Activated T-cell treated with anti-CD3 and anti-CD28 coated beads, Interleukin-2, amount 50 U/mL, for 72 hours (primary cell): ENCODE measurements around the gene IL1RAP. TPM values are rescaled to one million over a fixed set of nuclear protein-coding genes. Genes with fewer than 3 reads are reported as not detected.

Experiments
- ATAC-seq, 2 donors: fragments of 150-1000 bp; cut with Tn5 transposase; replicated peaks in 1 of 2; 2 replicates each; pipeline ENCODE4 v1.10.0; 2021; ENCODE audit warnings: moderate library complexity in 2 of 2, mild to moderate bottlenecking in 1 of 2
- DNase-seq, 2 donors: peaks; one replicate each; pipeline ENCODE4 v3.0.0; 2021 to 2022; ENCODE audit warnings: mixed read lengths in 1 of 2
- H3K27ac Mint-ChIP-seq: one replicate; pipeline ENCODE4 v1.8.0; 2022; ENCODE audit warnings: mild to moderate bottlenecking, moderate library complexity, mixed read lengths
- H3K27me3 Mint-ChIP-seq: one replicate; pipeline ENCODE4 v1.8.0; 2022; ENCODE audit warnings: low read depth, mixed read lengths
- H3K36me3 Mint-ChIP-seq, 2 donors: one replicate each; pipeline ENCODE4 v1.8.0; 2022; ENCODE audit warnings: mixed read lengths in 2 of 2, mild to moderate bottlenecking in 1 of 2; ENCODE audit not compliant: insufficient read depth in 2 of 2
- H3K4me1 Mint-ChIP-seq: one replicate; pipeline ENCODE4 v1.8.0; 2022; ENCODE audit warnings: low read depth, mixed read lengths
- H3K4me3 Mint-ChIP-seq, 2 donors: one replicate each; pipeline ENCODE4 v1.8.0; 2022; ENCODE audit warnings: mild to moderate bottlenecking in 2 of 2, mixed read lengths in 2 of 2, moderate library complexity in 2 of 2
- H3K9me3 Mint-ChIP-seq, 2 donors: one replicate each; pipeline ENCODE4 v1.8.0; 2022; ENCODE audit warnings: mixed read lengths in 2 of 2
- total RNA-seq, 2 donors: library from RNA; stranded (reverse); gene quantifications; one replicate each; pipeline ENCODE4 v1.2.3, GENCODE V29; 2022

The IL1RAP gene
- total RNA-seq, 2 donors from 2014 or later = 14.1 to 20.3 TPM

GRCh38 chr3:190595807-190596206 lies 81.9 kb downstream of the IL1RAP start:
- Mint-ChIP-seq H3K27ac (no peak overlapping the region), H3K36me3 (peaks cover 2 to 15% of the 10 kb centered on the region in 2 donors), H3K9me3 (no peaks in the 10 kb centered on the region), H3K4me1 (peaks cover 14% of the 10 kb centered on the region), H3K27me3 (no peaks in the 10 kb centered on the region), H3K4me3 (no peak overlapping the region)
- DNase-seq (no peak), ATAC-seq (no peak)

DNA sequence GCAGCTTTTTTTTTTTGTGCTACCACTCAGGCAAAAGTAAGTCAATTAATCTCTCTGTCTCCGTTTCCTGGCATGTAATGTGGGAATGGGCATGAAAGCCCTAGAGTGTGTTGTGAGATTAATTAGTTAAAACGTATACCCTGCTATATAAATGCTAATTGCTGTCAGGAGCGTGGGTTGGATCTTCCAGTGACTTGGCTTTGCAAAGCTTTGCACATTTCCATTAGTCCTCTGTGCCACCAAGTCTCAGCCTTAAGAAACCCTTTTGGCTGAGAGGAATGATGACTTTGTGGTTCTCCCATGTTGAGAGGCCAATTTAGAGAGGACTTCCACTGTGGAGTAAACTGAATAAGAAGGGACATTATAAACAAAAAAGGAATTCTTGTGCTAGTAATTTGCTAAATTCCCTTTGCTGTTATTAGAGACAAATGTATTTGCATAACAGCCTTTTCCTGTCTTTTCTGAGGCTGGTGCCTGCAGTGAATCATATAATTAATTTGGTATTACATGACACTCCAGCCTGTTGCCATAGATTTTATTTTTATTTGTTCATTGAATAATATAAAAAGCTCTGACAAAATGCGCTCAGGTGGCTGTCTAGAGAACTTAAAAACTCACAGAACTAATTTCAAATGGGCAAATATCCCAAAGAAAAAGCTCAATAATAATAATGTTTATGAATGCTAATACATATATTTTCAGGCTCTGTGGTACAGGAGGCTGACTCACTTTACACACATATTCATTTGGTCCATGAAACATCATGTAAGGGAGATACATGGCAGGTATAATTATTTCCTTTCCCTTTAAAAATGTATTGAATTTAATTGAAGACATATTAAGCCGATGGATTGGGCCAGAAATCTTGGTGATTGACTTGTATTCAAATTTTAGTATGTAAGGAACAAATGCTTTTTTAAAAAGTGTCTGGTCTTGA lies 82.7 kb downstream of the IL1RAP start:
- H3K36me3 Mint-ChIP-seq = peaks cover 2 to 15% of the 10 kb centered on the region in 2 donors
- H3K4me3 Mint-ChIP-seq = no peak overlapping the region
- no peak overlapping the region for H3K27ac Mint-ChIP-seq
- no peak for DNase-seq
- no peak for ATAC-seq
- H3K9me3 Mint-ChIP-seq = no peaks in the 10 kb centered on the region
- no peaks in the 10 kb centered on the region for H3K27me3 Mint-ChIP-seq
- H3K4me1 Mint-ChIP-seq = peaks cover 10% of the 10 kb centered on the region

DNA sequence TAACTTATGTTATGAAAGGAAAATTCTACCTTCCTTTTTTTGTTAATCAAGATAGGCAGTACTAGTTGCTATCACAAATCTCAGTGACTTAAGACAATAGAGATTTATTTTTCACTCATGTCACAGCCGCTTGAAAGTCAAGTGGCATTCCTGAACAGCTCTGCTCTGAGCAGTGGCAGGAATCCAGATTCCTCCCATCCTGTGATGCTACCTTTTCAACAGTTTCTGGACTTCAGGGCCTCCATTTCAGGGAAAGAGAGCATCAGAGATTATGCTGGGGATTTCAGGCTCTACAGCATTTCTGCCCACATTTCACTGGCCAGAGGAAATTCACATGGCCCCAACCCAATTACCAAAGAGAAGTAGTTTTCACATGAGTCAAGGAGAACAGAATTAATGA lies 83.4 kb downstream of the IL1RAP start:
- Mint-ChIP-seq H3K36me3 (peaks cover 2 to 16% of the 10 kb centered on the region in 2 donors), H3K9me3 (no peaks in the 10 kb centered on the region), H3K4me1 (peaks cover 10% of the 10 kb centered on the region), H3K27me3 (no peaks in the 10 kb centered on the region), H3K4me3 (no peak overlapping the region), H3K27ac (no peak overlapping the region)
- no peak for DNase-seq
- ATAC-seq = no peak

GRCh38 chr3:190601622-190602021 lies 87.7 kb downstream of the IL1RAP start:
- H3K4me3 Mint-ChIP-seq = no peak overlapping the region
- H3K9me3 Mint-ChIP-seq = peaks cover 0 to 4% of the 10 kb centered on the region in 2 donors
- H3K27ac Mint-ChIP-seq = no peak overlapping the region
- ATAC-seq (no peak), DNase-seq (no peak)
- peaks cover 16% of the 10 kb centered on the region for H3K4me1 Mint-ChIP-seq
- peaks cover 8 to 39% of the 10 kb centered on the region in 2 donors for H3K36me3 Mint-ChIP-seq
- no peaks in the 10 kb centered on the region for H3K27me3 Mint-ChIP-seq

- peaks cover 0 to 4% of the 10 kb centered on the region in 2 donors for H3K9me3 Mint-ChIP-seq
- H3K27ac Mint-ChIP-seq = peak overlapping the region; percentile 4
- DNase-seq (no peak), ATAC-seq (no peak)
- peaks cover 10 to 39% of the 10 kb centered on the region in 2 donors for H3K36me3 Mint-ChIP-seq
- no peak overlapping the region for H3K4me3 Mint-ChIP-seq
- peaks cover 11% of the 10 kb centered on the region for H3K4me1 Mint-ChIP-seq
- H3K27me3 Mint-ChIP-seq = no peaks in the 10 kb centered on the region
These were observed 91.5 kb downstream of the IL1RAP start for GRCh38 chr3:190605385-190605784.

GRCh38 chr3:190606596-190606995 lies 92.7 kb downstream of the IL1RAP start:
- H3K27me3 Mint-ChIP-seq = no peaks in the 10 kb centered on the region
- peaks cover 11% of the 10 kb centered on the region for H3K4me1 Mint-ChIP-seq
- peaks cover 10 to 39% of the 10 kb centered on the region in 2 donors for H3K36me3 Mint-ChIP-seq
- ATAC-seq = no peak
- H3K27ac Mint-ChIP-seq = no peak overlapping the region
- no peak overlapping the region for H3K4me3 Mint-ChIP-seq
- DNase-seq = no peak
- H3K9me3 Mint-ChIP-seq = peaks cover 0 to 4% of the 10 kb centered on the region in 2 donors

- Mint-ChIP-seq H3K4me3 (no peak overlapping the region), H3K9me3 (peaks cover 0 to 4% of the 10 kb centered on the region in 2 donors), H3K36me3 (peaks cover 11 to 37% of the 10 kb centered on the region in 2 donors), H3K4me1 (peaks cover 11% of the 10 kb centered on the region), H3K27me3 (no peaks in the 10 kb centered on the region), H3K27ac (no peak overlapping the region)
- no peak for ATAC-seq
- no peak for DNase-seq
These were observed 93.1 kb downstream of the IL1RAP start for GRCh38 chr3:190607021-190607420.

DNA sequence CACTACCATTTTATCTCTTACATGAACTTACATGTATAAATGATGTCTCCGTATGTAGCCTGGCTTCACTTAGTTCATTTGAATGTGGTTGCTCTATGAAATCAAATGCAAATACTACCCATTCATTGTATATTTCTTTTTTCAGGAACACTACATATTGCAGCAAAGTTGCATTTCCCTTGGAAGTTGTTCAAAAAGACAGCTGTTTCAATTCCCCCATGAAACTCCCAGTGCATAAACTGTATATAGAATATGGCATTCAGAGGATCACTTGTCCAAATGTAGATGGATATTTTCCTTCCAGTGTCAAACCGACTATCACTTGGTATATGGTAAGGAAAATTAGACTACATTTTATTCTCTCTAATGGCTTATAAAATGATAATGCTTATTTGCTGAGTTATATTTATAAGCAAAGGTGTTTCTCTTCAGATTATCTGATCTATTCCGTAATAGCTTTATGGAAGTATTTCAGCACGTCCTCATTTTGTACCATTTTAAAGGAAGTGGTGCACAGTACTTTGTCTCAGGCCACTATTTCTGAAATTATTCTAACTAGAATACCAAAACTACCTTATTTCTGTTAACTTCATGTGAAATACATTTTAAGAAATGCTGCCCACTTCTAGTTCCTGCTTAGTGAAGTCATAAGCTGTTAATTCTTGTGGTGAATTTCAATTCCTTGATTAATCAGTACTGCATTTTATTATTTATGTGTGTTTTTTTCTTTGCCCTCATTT lies 95.1 kb downstream of the IL1RAP start:
- ATAC-seq (no peak), DNase-seq (no peak)
- Mint-ChIP-seq H3K36me3 (peaks cover 15 to 32% of the 10 kb centered on the region in 2 donors), H3K4me3 (no peak overlapping the region), H3K27me3 (no peaks in the 10 kb centered on the region), H3K9me3 (peaks cover 3 to 4% of the 10 kb centered on the region in 2 donors), H3K4me1 (peaks cover 11% of the 10 kb centered on the region), H3K27ac (no peak overlapping the region)

GRCh38 chr3:190614226-190615059 lies 100.6 kb downstream of the IL1RAP start:
- H3K36me3 Mint-ChIP-seq = peaks cover 11 to 18% of the 10 kb centered on the region in 2 donors
- no peak overlapping the region for H3K27ac Mint-ChIP-seq
- DNase-seq (no peak), ATAC-seq (no peak)
- H3K4me1 Mint-ChIP-seq = peaks cover 52% of the 10 kb centered on the region
- no peak overlapping the region for H3K4me3 Mint-ChIP-seq
- no peaks in the 10 kb centered on the region for H3K27me3 Mint-ChIP-seq
- peaks cover 0 to 5% of the 10 kb centered on the region in 2 donors for H3K9me3 Mint-ChIP-seq

GRCh38 chr3:190615060-190615384 lies 101.1 kb downstream of the IL1RAP start:
- Mint-ChIP-seq H3K4me3 (no peak overlapping the region), H3K36me3 (peaks cover 9 to 15% of the 10 kb centered on the region in 2 donors), H3K27ac (no peak overlapping the region), H3K4me1 (peaks cover 57% of the 10 kb centered on the region), H3K9me3 (peaks cover 0 to 5% of the 10 kb centered on the region in 2 donors), H3K27me3 (no peaks in the 10 kb centered on the region)
- ATAC-seq (no peak), DNase-seq (no peak)

GRCh38 chr3:190615607-190616006 lies 101.7 kb downstream of the IL1RAP start:
- Mint-ChIP-seq H3K9me3 (peaks cover 0 to 5% of the 10 kb centered on the region in 2 donors), H3K27me3 (no peaks in the 10 kb centered on the region), H3K36me3 (peaks cover 9 to 15% of the 10 kb centered on the region in 2 donors), H3K27ac (peak overlapping the region; percentile 30), H3K4me3 (no peak overlapping the region), H3K4me1 (peaks cover 63% of the 10 kb centered on the region)
- DNase-seq = no peak
- no peak for ATAC-seq

GRCh38 chr3:190616637-190617036 lies 102.8 kb downstream of the IL1RAP start:
- DNase-seq (no peak), ATAC-seq (no peak)
- H3K4me3 Mint-ChIP-seq = peak overlapping the region; percentile 65 to 79
- H3K9me3 Mint-ChIP-seq = peaks cover 0 to 5% of the 10 kb centered on the region in 2 donors
- H3K36me3 Mint-ChIP-seq = peaks cover 8 to 15% of the 10 kb centered on the region in 2 donors
- H3K27me3 Mint-ChIP-seq = no peaks in the 10 kb centered on the region
- H3K27ac Mint-ChIP-seq = peak overlapping the region; percentile 99
- H3K4me1 Mint-ChIP-seq = peaks cover 69% of the 10 kb centered on the region
